ENCODE measurements around the gene GALP. TPM values are rescaled to one million over a fixed set of nuclear protein-coding genes. Genes with fewer than 3 reads are reported as not detected.

The GALP gene
- total RNA-seq, 1 experiment from 2014 or later = not detected

DNA sequence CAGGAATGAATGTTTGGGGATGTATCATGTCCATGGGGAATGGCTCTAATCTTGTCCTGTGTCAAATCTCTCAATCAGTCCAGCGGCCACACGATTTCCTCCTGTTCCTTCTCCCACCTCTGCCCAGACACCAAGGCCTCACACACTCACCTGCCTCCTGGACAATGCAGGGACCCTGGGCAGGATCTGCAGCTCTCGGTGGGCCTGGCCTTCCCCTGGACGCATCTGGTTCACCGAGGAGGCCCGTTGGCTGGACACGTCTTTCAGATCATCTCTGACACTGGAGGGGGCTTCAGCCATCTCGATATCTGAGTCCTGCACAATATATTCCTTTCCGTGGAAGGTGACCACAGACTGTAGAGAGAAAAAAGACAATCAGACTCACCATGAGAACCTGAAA, 47.7 kb downstream of the GALP start:
- no peak overlapping the region for H3K4me3 ChIP-seq (ENCODE audit: insufficient read depth, low read depth, low read length)
- H3K27me3 ChIP-seq (ENCODE audit: control insufficient read depth, insufficient read depth, low read length) = no peaks in the 10 kb centered on the region
- DNase-seq = no peak
- H3K36me3 ChIP-seq (replicated peaks; ENCODE audit: control insufficient read depth, insufficient read depth, low read length) = no peaks in the 10 kb centered on the region

Other genes with a start within 250 kb of the GALP start
- gene NLRP13, start 243.7 kb upstream of the GALP start, total RNA-seq (2014; rRNA removed; shearing (Covaris generic)) = not detected in 2 replicates
- not detected in 2 replicates for gene NLRP8, start 228.2 kb upstream of the GALP start, total RNA-seq (2014; rRNA removed; shearing (Covaris generic))
- gene NLRP5, start 189.2 kb upstream of the GALP start, total RNA-seq (2014; rRNA removed; shearing (Covaris generic)) = not detected in 2 replicates
- 84.2 and 95.4 TPM in 2 replicates for gene ZNF787, start 54.7 kb upstream of the GALP start, total RNA-seq (2014; rRNA removed; shearing (Covaris generic))
- 60.9 and 63.4 TPM in 2 replicates for gene ZNF444, start 34.7 kb upstream of the GALP start, total RNA-seq (2014; rRNA removed; shearing (Covaris generic))
- gene ZSCAN5B, start 21.8 kb downstream of the GALP start, total RNA-seq (2014; rRNA removed; shearing (Covaris generic)) = not detected in 2 replicates
- gene ZSCAN5C, start 26.3 kb downstream of the GALP start, total RNA-seq (2014; rRNA removed; shearing (Covaris generic)) = not detected in 2 replicates
- not detected in 2 replicates for gene EDDM13, start 96.7 kb downstream of the GALP start, total RNA-seq (2014; rRNA removed; shearing (Covaris generic))
- gene ZSCAN5A, start 138.8 kb downstream of the GALP start, total RNA-seq (2014; rRNA removed; shearing (Covaris generic)) = 6.0 and 12.9 TPM in 2 replicates
- gene ZNF582, start 217.5 kb downstream of the GALP start, total RNA-seq (2014; rRNA removed; shearing (Covaris generic)) = 1.1 and 2.8 TPM in 2 replicates
- gene ZNF583, start 228.3 kb downstream of the GALP start, total RNA-seq (2014; rRNA removed; shearing (Covaris generic)) = 0.55 and 1.7 TPM in 2 replicates

Data from H7 (cell line).